T-helper 9 cell (primary cell): ENCODE measurements around the gene PDZD11.
"Not testable (repeated sequence)": the region's sequence is repeated elsewhere in the genome, so short reads cannot be mapped to it uniquely, and the experiment has no call there.

Source experiments
- DNase-seq: peaks from one replicate; pipeline ENCODE4 v3.0.0-alpha.2; 2020

PDZD11 gene

GRCh38 chrX:70255452-70255851, 34.3 kb downstream of the PDZD11 start:
- no peak for DNase-seq

GRCh38 chrX:70254909-70255308, 34.8 kb downstream of the PDZD11 start:
- DNase-seq: no peak

DNA sequence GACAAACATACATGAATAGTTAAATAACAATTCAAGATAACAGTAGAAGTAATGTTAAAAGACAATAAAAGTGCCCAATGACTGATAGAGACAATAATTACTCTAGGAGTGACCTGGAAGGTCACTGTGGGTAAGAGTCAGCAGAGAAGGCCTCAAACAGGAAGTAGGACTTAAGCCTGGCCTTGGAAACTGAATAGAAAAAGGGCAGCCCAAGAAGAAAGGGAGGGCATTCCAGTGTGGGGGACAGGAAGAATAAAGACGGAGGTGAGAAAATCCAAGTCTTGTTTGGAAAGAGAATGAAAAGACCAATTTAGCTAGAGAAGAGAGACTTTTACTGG, 35.7 kb downstream of the PDZD11 start:
- DNase-seq: no peak

GRCh38 chrX:70253377-70254062, 36.2 kb downstream of the PDZD11 start:
- DNase-seq: no peak

DNA sequence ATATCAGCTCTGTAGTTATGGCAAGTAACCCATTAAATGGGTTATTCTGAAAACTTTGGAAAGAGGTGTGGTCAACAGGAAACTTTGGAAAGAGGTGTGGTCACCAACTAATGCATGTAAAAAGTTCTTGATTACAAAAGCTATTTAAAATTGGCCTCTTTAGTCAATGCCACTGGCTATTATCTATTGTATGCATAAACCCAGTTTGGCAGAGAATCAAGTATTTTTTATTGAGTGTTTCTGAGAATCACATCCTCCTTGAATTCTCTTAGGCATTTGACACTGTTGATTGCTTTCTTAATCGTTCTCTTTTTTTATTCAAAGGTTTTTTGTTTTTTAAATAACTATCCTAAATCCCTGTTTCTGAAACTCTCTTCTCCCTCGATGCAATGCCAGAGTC, 37.2 kb downstream of the PDZD11 start:
- no peak for DNase-seq

GRCh38 chrX:70247252-70247651, 42.5 kb downstream of the PDZD11 start:
- no peak for DNase-seq

DNA sequence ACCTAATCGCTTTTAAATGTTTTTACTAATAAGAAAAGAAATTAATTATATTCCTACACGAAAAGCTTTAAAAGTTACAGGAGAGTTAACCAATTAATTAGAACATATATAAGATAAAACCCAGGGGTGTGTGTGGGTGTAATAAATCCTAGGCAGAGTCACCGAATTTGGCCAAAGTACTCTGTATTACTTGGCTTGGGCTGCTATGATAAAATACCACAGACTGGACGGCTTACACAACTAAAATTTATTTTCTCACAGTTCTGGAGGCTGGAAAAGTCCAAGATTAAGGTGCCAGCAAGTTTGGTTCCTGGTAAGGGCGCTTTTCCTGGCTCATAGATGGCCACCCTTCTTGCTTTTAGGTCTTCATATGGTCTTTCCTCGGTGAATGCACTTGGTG, 44.8 kb downstream of the PDZD11 start:
- DNase-seq: no peak

GRCh38 chrX:70243601-70244000, 46.1 kb downstream of the PDZD11 start:
- DNase-seq: not testable (repeated sequence)

GRCh38 chrX:70241501-70241900, 48.2 kb downstream of the PDZD11 start:
- DNase-seq: no peak

GRCh38 chrX:70240751-70241150, 49.0 kb downstream of the PDZD11 start:
- DNase-seq: no peak
